Vagina (tissue), 2 donors: ENCODE data around the gene CDH1. TPM values are rescaled to one million over a fixed set of nuclear protein-coding genes. Genes with fewer than 3 reads are reported as not detected.
"Not testable (repeated sequence)": the region's sequence is repeated elsewhere in the genome, so short reads cannot be mapped to it uniquely, and the experiment has no call there.

ENCODE experiments used
- DNase-seq, 2 donors: peaks; one replicate each; pipeline ENCODE4 v3.0.0-alpha.2; 2017; ENCODE audit errors: extremely low spot score in 2 of 2
- H3K27ac ChIP-seq: fragments of 200-600 bp; sonication (generic); one replicate; pipeline ENCODE4 v1.5.1; 2019
- H3K27me3 ChIP-seq: fragments of 200-600 bp; sonication (generic); one replicate; pipeline ENCODE4 v1.5.1; 2019
- H3K36me3 ChIP-seq, 2 donors: fragments of 200-600 bp; sonication (generic); one replicate each; pipeline ENCODE4 v1.5.1; 2017 to 2019
- H3K4me1 ChIP-seq: fragments of 200-600 bp; sonication (generic); one replicate; pipeline ENCODE4 v1.5.1; 2019
- H3K4me3 ChIP-seq, 2 donors: fragments of 200-600 bp; sonication (generic); 1 replicate in 1 of 2; 2 replicates in 1 of 2; pipeline ENCODE4 v1.5.1; 2016 to 2019
- H3K9me3 ChIP-seq: fragments of 200-600 bp; sonication (generic); one replicate; pipeline ENCODE4 v1.5.1; 2019
- CTCF ChIP-seq, 3 experiments: fragments of 450-650 bp in 2 of 3; fragments of 200-600 bp in 1 of 3; sonication (generic) in 1 of 3; IDR thresholded peaks; one replicate each; pipeline ENCODE4 v1.5.1; 2017 to 2019; ENCODE audit warnings: antibody characterized with exemption in 3 of 3, mild to moderate bottlenecking in 2 of 3, moderate library complexity in 2 of 3
- POLR2A ChIP-seq, 2 donors: fragments of 450-650 bp; IDR thresholded peaks; one replicate each; pipeline ENCODE4 v1.6.1; 2017; ENCODE audit warnings: antibody characterized with exemption in 2 of 2, mild to moderate bottlenecking in 2 of 2, moderate library complexity in 2 of 2
- POLR2AphosphoS5 ChIP-seq, 2 donors: sonication (generic); formaldehyde crosslinking; IDR thresholded peaks; one replicate each; pipeline ENCODE4 v1.9.0; 2017; ENCODE audit warnings: antibody characterized with exemption in 2 of 2, mild to moderate bottlenecking in 2 of 2, low read depth in 1 of 2; ENCODE audit not compliant: insufficient read depth in 1 of 2
- intact Hi-C: fragments of 100-400 bp; cut with DNase I; formaldehyde crosslinking; loops from one replicate; pipeline ENCODE4 v1.15.1; 2023
- total RNA-seq: library from RNA; depleted of rRNA; stranded (reverse); fragments of >200 nt; gene quantifications from one replicate; pipeline ENCODE4 v1.2.3, GENCODE V29; 2016

The CDH1 gene
- total RNA-seq, 1 donor from 2014 or later = 116 TPM

DNA sequence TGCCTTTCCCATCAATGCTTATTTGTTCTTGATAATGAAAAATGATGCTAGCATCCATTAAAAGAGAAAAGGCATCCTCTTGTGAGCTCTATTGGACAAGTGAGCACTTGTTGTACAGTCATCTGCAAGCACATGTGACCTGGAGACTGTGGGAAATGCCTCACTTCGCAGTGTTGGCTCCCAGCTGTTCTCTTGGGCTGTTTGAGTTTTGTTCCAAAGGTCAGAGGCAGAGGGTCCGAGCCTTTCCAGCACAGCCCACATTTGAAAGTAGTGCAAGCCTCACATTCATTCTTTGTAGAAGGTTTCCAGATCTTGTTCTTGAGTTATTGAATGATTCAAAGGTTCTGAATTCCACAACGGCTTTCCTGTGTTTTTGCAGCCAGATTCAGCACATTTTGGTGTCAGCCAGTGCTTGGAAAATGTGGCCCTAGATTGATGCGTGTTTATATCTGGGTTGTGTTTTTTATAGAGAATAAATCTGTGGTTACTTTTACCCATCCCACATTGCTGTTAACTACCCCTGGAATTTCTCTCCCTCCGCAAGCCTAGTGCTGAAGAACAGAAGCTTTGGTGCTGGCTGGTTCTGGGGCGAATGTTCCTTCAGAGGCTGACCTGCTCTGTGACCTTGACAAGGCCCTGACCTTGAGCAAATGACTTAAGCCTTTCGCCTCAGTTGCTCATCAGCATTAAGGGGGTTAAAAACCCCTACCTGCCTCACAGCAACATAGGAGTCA, 49.8 kb downstream of the CDH1 start:
- no peak for TF ChIP-seq POLR2A (IDR thresholded peaks at IDR 0.05)
- peak in 1 of 2 donors; percentile 61 for TF ChIP-seq POLR2AphosphoS5 (IDR thresholded peaks at IDR 0.05; ENCODE audit: insufficient read depth in 1 of 2, low read depth in 1 of 2)
- no peak for TF ChIP-seq CTCF (IDR thresholded peaks at IDR 0.05)
- Histone ChIP-seq H3K4me1 (peaks cover 10% of the 10 kb centered on the region), H3K27ac (no peak overlapping the region), H3K27me3 (no peaks in the 10 kb centered on the region), H3K36me3 (no peaks in the 10 kb centered on the region), H3K4me3 (no peak overlapping the region), H3K9me3 (no peaks in the 10 kb centered on the region)
- DNase-seq = no peak
- intact Hi-C loops = no loop called here

DNA sequence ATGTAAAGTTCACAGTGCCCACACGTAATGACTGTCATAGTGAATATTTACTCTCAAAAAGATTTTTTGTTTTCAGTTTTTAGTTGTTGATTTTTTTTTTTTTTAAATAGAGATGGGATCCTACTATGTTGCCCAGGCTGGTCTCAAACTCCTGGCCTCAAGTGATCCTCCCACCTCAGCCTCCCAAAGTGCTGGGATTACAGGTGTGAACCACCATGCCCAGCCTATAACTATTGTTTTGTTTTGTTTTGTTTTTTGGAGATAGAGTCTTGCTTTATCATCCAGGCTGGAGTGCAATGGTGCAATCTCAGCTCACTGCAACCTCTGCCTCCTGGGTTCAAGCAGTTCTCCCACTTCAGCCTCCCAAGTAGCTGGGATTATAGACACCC, 50.3 kb downstream of the CDH1 start:
- H3K27me3 ChIP-seq, H3K36me3 ChIP-seq, H3K27ac ChIP-seq, DNase-seq, intact Hi-C loops, H3K4me3 ChIP-seq, H3K9me3 ChIP-seq: not testable (repeated sequence)
- peaks cover 10% of the 10 kb centered on the region for H3K4me1 ChIP-seq

DNA sequence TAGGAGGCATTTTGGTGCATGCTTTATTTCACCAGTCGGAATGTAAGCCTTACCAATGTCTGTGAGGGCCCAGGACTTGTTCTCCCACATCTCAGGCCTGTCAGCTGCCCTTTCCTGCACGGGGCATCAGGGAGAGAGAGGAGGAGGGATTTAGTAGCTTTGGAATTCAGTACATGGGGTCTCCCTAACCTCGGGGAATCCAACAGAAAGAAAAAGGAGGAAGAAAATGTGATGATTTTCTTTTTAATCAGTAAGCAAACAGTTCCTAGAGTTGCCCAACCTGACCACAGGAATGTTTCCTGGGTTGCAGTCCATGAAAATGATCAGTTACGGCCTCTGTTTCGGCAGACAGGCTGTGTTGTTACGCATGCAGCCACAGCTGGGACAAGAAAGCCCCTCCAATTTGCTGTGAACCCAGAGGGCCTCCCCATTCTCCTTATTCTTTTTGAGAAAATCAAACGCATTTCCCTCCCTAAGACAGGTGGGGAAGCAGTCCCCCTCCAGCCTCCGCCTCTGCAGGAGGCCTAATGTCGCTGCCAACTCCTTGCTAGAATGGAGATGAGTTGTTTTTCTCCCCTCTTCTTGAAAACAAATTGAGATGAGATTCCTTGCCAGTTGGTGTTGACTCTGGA, 53.2 kb downstream of the CDH1 start:
- H3K36me3 ChIP-seq = no peaks in the 10 kb centered on the region
- H3K4me1 ChIP-seq = peaks cover 10% of the 10 kb centered on the region
- H3K27ac ChIP-seq = peak overlapping the region; percentile 14
- H3K9me3 ChIP-seq = no peaks in the 10 kb centered on the region
- no peak overlapping the region for H3K4me3 ChIP-seq
- no peak for DNase-seq
- no peaks in the 10 kb centered on the region for H3K27me3 ChIP-seq
- TF ChIP-seq CTCF (IDR thresholded peaks at IDR 0.05) (no peak), POLR2AphosphoS5 (IDR thresholded peaks at IDR 0.05; ENCODE audit: insufficient read depth in 1 of 2, low read depth in 1 of 2) (no peak), POLR2A (IDR thresholded peaks at IDR 0.05) (no peak)
- intact Hi-C loops = no loop called here

- H3K4me3 ChIP-seq = no peak overlapping the region
- no peaks in the 10 kb centered on the region for H3K36me3 ChIP-seq
- TF ChIP-seq POLR2A (IDR thresholded peaks at IDR 0.05) (no peak), POLR2AphosphoS5 (IDR thresholded peaks at IDR 0.05; ENCODE audit: insufficient read depth in 1 of 2, low read depth in 1 of 2) (no peak), CTCF (IDR thresholded peaks at IDR 0.05) (no peak)
- peak overlapping the region; percentile 14 for H3K27ac ChIP-seq
- intact Hi-C loops = no loop called here
- no peaks in the 10 kb centered on the region for H3K27me3 ChIP-seq
- H3K9me3 ChIP-seq = no peaks in the 10 kb centered on the region
- no peak for DNase-seq
- H3K4me1 ChIP-seq = peaks cover 10% of the 10 kb centered on the region
Measured at GRCh38 chr16:68790944-68791343, 53.9 kb downstream of the CDH1 start.

DNA sequence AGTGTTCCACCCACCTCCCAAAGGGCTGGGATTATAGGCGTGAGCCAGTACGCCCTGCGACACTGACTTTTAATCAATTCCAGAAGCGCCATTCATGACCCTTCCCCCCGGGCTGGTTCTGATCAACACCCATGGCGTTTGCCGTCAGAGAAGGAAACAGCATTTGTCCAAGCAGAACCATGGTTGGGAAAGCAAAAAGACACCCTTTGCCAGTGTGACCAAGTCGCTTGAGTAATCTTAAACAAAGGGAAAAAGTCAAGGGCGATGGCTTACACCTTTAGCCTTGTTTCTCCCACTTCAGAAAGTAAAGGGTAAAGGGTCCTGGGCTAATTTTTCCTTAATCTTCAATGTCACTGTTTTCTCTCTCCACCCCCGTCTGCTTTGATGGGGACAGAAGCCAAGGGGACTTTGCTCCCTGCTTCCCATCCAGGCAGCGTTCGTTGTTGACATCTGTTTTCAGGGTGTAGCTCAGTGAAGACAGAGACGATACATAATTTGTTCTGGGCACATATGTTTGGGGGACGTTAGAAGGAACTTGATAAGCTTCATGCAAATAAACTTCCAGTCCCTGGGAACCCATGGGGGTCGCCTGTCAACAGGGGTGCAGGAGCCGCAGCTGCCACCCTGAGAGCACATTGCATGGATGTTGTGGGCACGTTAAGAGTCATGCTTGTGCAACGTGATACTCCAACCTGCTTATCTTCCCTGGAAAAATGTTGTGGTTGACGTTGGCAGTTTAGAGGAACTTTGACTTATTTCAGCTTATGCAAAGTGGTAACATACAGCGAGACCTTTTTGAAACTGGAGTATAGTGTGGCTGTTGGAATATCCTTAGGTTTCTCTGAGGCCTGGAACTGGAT, 55.6 kb downstream of the CDH1 start:
- intact Hi-C loops = no loop called here
- no peak overlapping the region for H3K4me3 ChIP-seq
- H3K4me1 ChIP-seq = no peaks in the 10 kb centered on the region
- TF ChIP-seq POLR2A (IDR thresholded peaks at IDR 0.05) (no peak), POLR2AphosphoS5 (IDR thresholded peaks at IDR 0.05; ENCODE audit: insufficient read depth in 1 of 2, low read depth in 1 of 2) (no peak)
- no peaks in the 10 kb centered on the region for H3K9me3 ChIP-seq
- H3K36me3 ChIP-seq = no peaks in the 10 kb centered on the region
- no peak overlapping the region for H3K27ac ChIP-seq
- no peaks in the 10 kb centered on the region for H3K27me3 ChIP-seq
- no peak for DNase-seq
